ENCODE results near the gene TMPRSS9. TPM values are rescaled to one million over a fixed set of nuclear protein-coding genes. Genes with fewer than 3 reads are reported as not detected.
A peak's percentile ranks its signal among the peaks of the same experiment; 100 is the strongest.

Gene TMPRSS9
- total RNA-seq, 2 donors from 2014 or later, result 0.25 TPM; not detected in 1

- TF ChIP-seq CTCF (IDR thresholded peaks at IDR 0.05), result no peak
- intact Hi-C loops (cut with DNase I), result no loop called here
- H3K36me3 ChIP-seq, result no peaks in the 10 kb centered on the region
- peaks cover 6% of the 10 kb centered on the region for H3K9me3 ChIP-seq
- H3K4me1 ChIP-seq, result no peaks in the 10 kb centered on the region
- no peak for DNase-seq
- no peaks in the 10 kb centered on the region for H3K27me3 ChIP-seq
- H3K27ac ChIP-seq, result no peak overlapping the region
- H3K9ac ChIP-seq (ENCODE audit: low read depth in 2 of 2, low read length in 2 of 2), result no peak overlapping the region
- no peak overlapping the region for H3K4me3 ChIP-seq
Observed at GRCh38 chr19:2381148-2381820, 21.2 kb downstream of the TMPRSS9 start.

- intact Hi-C loops (cut with DNase I), result no loop called here
- Histone ChIP-seq H3K9ac (ENCODE audit: low read depth in 2 of 2, low read length in 2 of 2) (no peak overlapping the region), H3K4me1 (no peaks in the 10 kb centered on the region), H3K27me3 (no peaks in the 10 kb centered on the region), H3K4me3 (no peak overlapping the region), H3K9me3 (peaks cover 6% of the 10 kb centered on the region), H3K36me3 (no peaks in the 10 kb centered on the region), H3K27ac (no peak overlapping the region)
- no peak for TF ChIP-seq CTCF (IDR thresholded peaks at IDR 0.05)
- no peak for DNase-seq
Observed at GRCh38 chr19:2382530-2383222, 22.6 kb downstream of the TMPRSS9 start.

GRCh38 chr19:2385053-2385721, 25.1 kb downstream of the TMPRSS9 start:
- Histone ChIP-seq H3K4me3 (no peak overlapping the region), H3K9me3 (peaks cover 6% of the 10 kb centered on the region), H3K27me3 (no peaks in the 10 kb centered on the region), H3K27ac (no peak overlapping the region), H3K9ac (ENCODE audit: low read depth in 2 of 2, low read length in 2 of 2) (peak overlapping the region in 1 of 2 donors; percentile 35), H3K4me1 (no peaks in the 10 kb centered on the region), H3K36me3 (no peaks in the 10 kb centered on the region)
- intact Hi-C loops (cut with DNase I), result loop anchor here (5.0 kb wide), 1 partner anchor 228 kb away; no protein-coding TSS in a partner anchor
- no peak for TF ChIP-seq CTCF (IDR thresholded peaks at IDR 0.05)
- DNase-seq, result peak; percentile 66

GRCh38 chr19:2387367-2388288, 27.6 kb downstream of the TMPRSS9 start:
- no peaks in the 10 kb centered on the region for H3K9me3 ChIP-seq
- H3K9ac ChIP-seq (ENCODE audit: low read depth in 2 of 2, low read length in 2 of 2), result no peak overlapping the region
- intact Hi-C loops (cut with DNase I), result loop anchor here (5.0 kb wide), 1 partner anchor 230 kb away; no protein-coding TSS in a partner anchor
- H3K4me3 ChIP-seq, result no peak overlapping the region
- H3K36me3 ChIP-seq, result no peaks in the 10 kb centered on the region
- no peak for TF ChIP-seq CTCF (IDR thresholded peaks at IDR 0.05)
- no peak for DNase-seq
- no peak overlapping the region for H3K27ac ChIP-seq
- no peaks in the 10 kb centered on the region for H3K4me1 ChIP-seq
- H3K27me3 ChIP-seq, result no peaks in the 10 kb centered on the region

GRCh38 chr19:2389594-2389993, 29.5 kb downstream of the TMPRSS9 start:
- Histone ChIP-seq H3K4me3 (no peak overlapping the region), H3K36me3 (no peaks in the 10 kb centered on the region), H3K9ac (ENCODE audit: low read depth in 2 of 2, low read length in 2 of 2) (no peak overlapping the region), H3K4me1 (no peaks in the 10 kb centered on the region), H3K27me3 (no peaks in the 10 kb centered on the region), H3K9me3 (no peaks in the 10 kb centered on the region), H3K27ac (no peak overlapping the region)
- DNase-seq, result no peak
- intact Hi-C loops (cut with DNase I), result loop anchor here (5.0 kb wide), 1 partner anchor 232 kb away; no protein-coding TSS in a partner anchor
- TF ChIP-seq CTCF (IDR thresholded peaks at IDR 0.05), result no peak

All from colonic mucosa (tissue), 4 donors.